WI38 (cell line): ENCODE measurements around the gene ULK3.
A peak's percentile ranks its signal among the peaks of the same experiment; 100 is the strongest.
"Not testable (repeated sequence)": the region's sequence is repeated elsewhere in the genome, so short reads cannot be mapped to it uniquely, and the experiment has no call there.

Source experiments
- H3K4me3 ChIP-seq: 2 replicates; pipeline ENCODE4 v1.5.1; 2011; ENCODE audit warnings: low read depth, mild to moderate bottlenecking, control low read depth, low read length
- CTCF ChIP-seq: IDR thresholded peaks from 2 replicates; pipeline ENCODE4 v1.5.1; 2012; ENCODE audit warnings: low read depth, mild to moderate bottlenecking, control low read depth, low read length

The ULK3 gene

GRCh38 chr15:74842581-74843444, at the start of gene ULK3:
ULK3 (minus strand) TSS chr15:74843156; CDS start chr15:74843105, 51 bp downstream.
- peak; percentile 52 for TF ChIP-seq CTCF
- H3K4me3 ChIP-seq, result peak within 1 kb of the TSS; percentile 81

GRCh38 chr15:74892313-74892712, 49.4 kb upstream of the ULK3 start:
- no peak for TF ChIP-seq CTCF
- no peak overlapping the region for H3K4me3 ChIP-seq

GRCh38 chr15:74891469-74891868, 48.5 kb upstream of the ULK3 start:
- no peak for TF ChIP-seq CTCF
- H3K4me3 ChIP-seq, result no peak overlapping the region

- no peak for TF ChIP-seq CTCF
- peak overlapping the region; percentile 94 for H3K4me3 ChIP-seq
These were observed 47.7 kb upstream of the ULK3 start for GRCh38 chr15:74890665-74890960.

- peak within 1 kb of the TSS; percentile 94 for H3K4me3 ChIP-seq
- TF ChIP-seq CTCF, result no peak
These were observed 47.1 kb upstream of the ULK3 start, which contains the start of gene MPI for GRCh38 chr15:74889883-74890664. MPI (plus strand) TSS chr15:74890042; CDS start chr15:74890074, 32 bp downstream.

GRCh38 chr15:74889390-74889882, 46.5 kb upstream of the ULK3 start:
- no peak for TF ChIP-seq CTCF
- peak overlapping the region; percentile 94 for H3K4me3 ChIP-seq

- TF ChIP-seq CTCF, result no peak
- H3K4me3 ChIP-seq, result no peak overlapping the region
These were observed 45.8 kb upstream of the ULK3 start for GRCh38 chr15:74888716-74889115.

- H3K4me3 ChIP-seq, result not testable (repeated sequence)
These were observed 44.7 kb upstream of the ULK3 start for GRCh38 chr15:74887537-74888193.
